Right forelimb (tissue), 1 donor: ENCODE data around the gene HAUS5.

Source experiments
- DNase-seq: peaks from one replicate; pipeline ENCODE4 v3.0.0-alpha.2; 2018

Gene HAUS5

DNA sequence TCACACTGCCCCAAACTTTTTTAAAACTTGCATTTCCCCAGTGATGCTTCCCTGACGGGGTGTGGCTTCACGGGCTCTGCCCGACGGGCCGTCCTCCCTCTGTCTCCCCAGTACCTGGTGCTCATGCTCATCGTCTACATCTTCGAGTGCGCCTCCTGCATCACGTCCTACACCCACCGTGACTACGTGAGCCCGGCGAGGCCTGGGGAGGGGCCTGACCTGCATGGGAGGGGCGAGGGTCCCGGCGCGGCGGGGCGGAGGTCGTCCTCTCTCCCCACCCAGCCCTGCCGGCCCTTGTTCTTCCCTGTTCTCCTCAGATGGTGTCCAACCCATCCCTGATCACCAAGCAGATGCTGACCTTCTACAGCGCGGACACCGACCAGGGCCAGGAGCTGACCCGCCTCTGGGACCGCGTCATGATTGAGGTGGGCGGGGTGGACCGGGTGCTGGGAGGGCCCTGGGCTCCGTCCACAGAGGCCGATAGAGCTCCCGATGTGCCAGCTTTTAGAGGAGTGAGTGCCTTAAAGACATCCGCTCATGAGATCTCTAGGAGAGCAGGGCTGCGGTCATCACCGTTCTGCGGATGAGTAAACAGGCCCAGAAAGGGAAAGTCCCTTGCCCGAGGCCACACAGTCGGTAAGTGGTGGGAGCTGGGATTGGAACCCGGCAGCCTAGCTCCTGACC, 60.7 kb downstream of the HAUS5 start:
- DNase-seq, result no peak
